H1 (cell line): Measurements from ENCODE around the gene FAM162A. TPM values are rescaled to one million over a fixed set of nuclear protein-coding genes. Genes with fewer than 3 reads are reported as not detected.
A peak's percentile ranks its signal among the peaks of the same experiment; 100 is the strongest.

ENCODE experiments used
- ASH2L ChIP-seq: fragments of 200-600, 300-600 bp; sonication (generic); IDR thresholded peaks from one replicate; pipeline ENCODE4 v1.7.1; 2017; ENCODE audit warnings: low read length
- BACH1 ChIP-seq: IDR thresholded peaks from 2 replicates; pipeline ENCODE4 v1.6.1; 2012; ENCODE audit warnings: low read length, improper control_type of control experiment
- BCL11A ChIP-seq, 2 experiments: IDR thresholded peaks; one replicate each; pipeline ENCODE4 v1.6.1; 2011; ENCODE audit warnings: low read depth in 2 of 2, low read length in 2 of 2, mild to moderate bottlenecking in 2 of 2
- CEBPB ChIP-seq: IDR thresholded peaks from 2 replicates; pipeline ENCODE4 v1.6.1; 2012; ENCODE audit warnings: low read depth, low read length
- CREB1 ChIP-seq: IDR thresholded peaks from 2 replicates; pipeline ENCODE4 v1.6.1; 2012; ENCODE audit warnings: inconsistent platforms
- CTBP2 ChIP-seq: IDR thresholded peaks from 2 replicates; pipeline ENCODE4 v1.7.0; 2011; ENCODE audit warnings: borderline replicate concordance, mild to moderate bottlenecking, moderate library complexity, mixed read lengths, low read length; ENCODE audit not compliant: insufficient read depth, insufficient read length
- EP300 ChIP-seq, 2 experiments: IDR thresholded peaks; 1 replicate in 1 of 2; 2 replicates in 1 of 2; pipeline ENCODE4 v1.6.1; 2011 to 2012; ENCODE audit warnings: low read depth in 2 of 2, low read length in 2 of 2, mild to moderate bottlenecking in 2 of 2, borderline replicate concordance in 1 of 2, inconsistent platforms in 1 of 2, moderate library complexity in 1 of 2
- EZH2 ChIP-seq: fragments of 200-600 bp; sonication (generic); IDR thresholded peaks from 2 replicates; pipeline ENCODE4 v1.7.1; 2012; ENCODE audit warnings: low read depth, mild to moderate bottlenecking, moderate library complexity, low read length, inconsistent platforms; ENCODE audit not compliant: severe bottlenecking
- GTF2F1 ChIP-seq: IDR thresholded peaks from 2 replicates; pipeline ENCODE4 v1.6.1; 2012; ENCODE audit warnings: low read depth, low read length, improper control_type of control experiment, borderline replicate concordance
- KDM4A ChIP-seq: IDR thresholded peaks from one replicate; pipeline ENCODE4 v1.7.1; 2012; ENCODE audit warnings: low read depth, mild to moderate bottlenecking, moderate library complexity, low read length, inconsistent platforms; ENCODE audit not compliant: severe bottlenecking
- MAX ChIP-seq: IDR thresholded peaks from 2 replicates; pipeline ENCODE4 v1.6.1; 2012; ENCODE audit warnings: inconsistent platforms
- NRF1 ChIP-seq: IDR thresholded peaks from 2 replicates; pipeline ENCODE4 v1.6.1; 2011; ENCODE audit warnings: mild to moderate bottlenecking, low read depth, low read length, improper control_type of control experiment
- POLR2AphosphoS5 ChIP-seq: IDR thresholded peaks from 2 replicates; pipeline ENCODE4 v1.6.1; 2011; ENCODE audit warnings: low read depth, low read length
- RAD21 ChIP-seq, 2 experiments: IDR thresholded peaks in 1 of 2; conservative IDR thresholded peaks in 1 of 2; 2 replicates each; pipeline ENCODE4 v1.6.1; 2011; ENCODE audit warnings: low read depth in 2 of 2, low read length in 2 of 2, improper control_type of control experiment in 1 of 2, inconsistent platforms in 1 of 2, mild to moderate bottlenecking in 1 of 2, moderate library complexity in 1 of 2
- RFX5 ChIP-seq: IDR thresholded peaks from 2 replicates; pipeline ENCODE4 v1.6.1; 2011; ENCODE audit warnings: low read depth, low read length, improper control_type of control experiment, borderline replicate concordance
- RXRA ChIP-seq: IDR thresholded peaks from 2 replicates; pipeline ENCODE4 v1.6.1; 2011; ENCODE audit warnings: low read depth, mild to moderate bottlenecking, low read length, moderate library complexity; ENCODE audit not compliant: insufficient read depth
- SAP30 ChIP-seq: fragments of 300-600 bp; sonication (generic); IDR thresholded peaks from 2 replicates; pipeline ENCODE4 v1.7.1; 2012; ENCODE audit warnings: low read length, moderate library complexity, mild to moderate bottlenecking, inconsistent platforms; ENCODE audit not compliant: insufficient read depth, insufficient replicate concordance
- SIRT6 ChIP-seq: IDR thresholded peaks from one replicate; pipeline ENCODE4 v1.7.1; 2012; ENCODE audit warnings: low read length, inconsistent platforms
- SP1 ChIP-seq: IDR thresholded peaks from 2 replicates; pipeline ENCODE4 v1.6.1; 2011; ENCODE audit warnings: low read depth, low read length
- SP2 ChIP-seq: IDR thresholded peaks from 2 replicates; pipeline ENCODE4 v1.6.1; 2012; ENCODE audit warnings: mild to moderate bottlenecking, low read length, inconsistent platforms
- USF2 ChIP-seq: IDR thresholded peaks from 2 replicates; pipeline ENCODE4 v1.6.1; 2011; ENCODE audit warnings: low read length, improper control_type of control experiment
- YY1 ChIP-seq: IDR thresholded peaks from 2 replicates; pipeline ENCODE4 v1.6.1; 2011; ENCODE audit warnings: low read depth, mild to moderate bottlenecking, low read length
- ZNF274 ChIP-seq: IDR thresholded peaks from 2 replicates; pipeline ENCODE4 v1.7.0; 2012; ENCODE audit warnings: low read length, borderline replicate concordance; ENCODE audit errors: extremely low read depth
- polyA plus RNA-seq, 7 experiments: library from polyadenylated mRNA; depleted of rRNA in 3 of 7; stranded (reverse) in 5 of 7; unstranded in 2 of 7; fragments of >200 nt in 5 of 7; fragments of 200-250 nt in 2 of 7; gene quantifications; 1 replicate in 5 of 7; 2 replicates in 1 of 7; 4 replicates in 1 of 7; pipeline versions ENCODE4 v1.2.1 to v1.2.3, GENCODE V29; 2011 to 2013; ENCODE audit warnings: missing spikeins in 2 of 7, mixed read lengths in 2 of 7
- total RNA-seq: library from RNA; stranded (reverse); fragmentation: NEBNext Ultra II Directional; extraction: Animal tissue kit (Norgen Biotek cat#: 25700); gene quantifications from 2 replicates; pipeline ENCODE4 v1.2.1, GENCODE V29; 2021

FAM162A gene
- total and polyA plus RNA-seq, 2 of the 8 experiments (the other 6 are each of a cell fraction or from before 2014, with no cell fraction given), result 38.2 to 59.7 TPM

- no peak for TF ChIP-seq USF2
- no peak for TF ChIP-seq RAD21 (IDR thresholded peaks at IDR 0.05 in 1 of 2, conservative IDR thresholded peaks at IDR 0.05 in 1 of 2; ENCODE audit: low read depth in 2 of 2, low read length in 2 of 2)
- no peak for TF ChIP-seq NRF1
- TF ChIP-seq RFX5, result 0 out of 2 replicates have a peak, but pooled peaks have one; percentile 15
- peak; percentile 88 for TF ChIP-seq MAX
- no peak for TF ChIP-seq CEBPB
- TF ChIP-seq EP300 (IDR thresholded peaks at IDR 0.05; ENCODE audit: borderline replicate concordance in 1 of 2, low read depth in 2 of 2, low read length in 2 of 2), result no peak
- no peak for TF ChIP-seq SIRT6
- peak; percentile 63 for TF ChIP-seq KDM4A
- peak; percentile 99 for TF ChIP-seq YY1
- no peak for TF ChIP-seq RXRA
- no peak for TF ChIP-seq SP2
- peak; percentile 98 for TF ChIP-seq ASH2L
- no peak for TF ChIP-seq SAP30
- peak; percentile 89 for TF ChIP-seq POLR2AphosphoS5
- no peak for TF ChIP-seq CTBP2
- TF ChIP-seq BCL11A (IDR thresholded peaks at IDR 0.05; ENCODE audit: low read depth in 2 of 2, low read length in 2 of 2), result no peak
- no peak for TF ChIP-seq EZH2
- TF ChIP-seq ZNF274, result no peak
- peak; percentile 72; the same call in 1 of the 2 replicates for TF ChIP-seq GTF2F1
- TF ChIP-seq BACH1, result no peak; the same call in 1 of the 2 replicates
- peak; percentile 46; the same call in 1 of the 2 replicates for TF ChIP-seq CREB1
- TF ChIP-seq SP1, result peak; percentile 71; the same call in 1 of the 2 replicates
Measured at GRCh38 chr3:122382888-122383666, 905 bp upstream of the FAM162A start, which contains the start of gene MIX23 (continued).
